Testis (tissue), 3 donors: ENCODE data around the gene ATP5PF. TPM values are rescaled to one million over a fixed set of nuclear protein-coding genes. Genes with fewer than 3 reads are reported as not detected.

Source experiments
- DNase-seq: peaks from one replicate; pipeline ENCODE4 v3.0.0-alpha.2; 2019
- H3K27ac ChIP-seq, 2 donors: fragments of 200-600 bp; sonication (generic); one replicate each; pipeline ENCODE4 v1.5.1; 2019
- H3K27me3 ChIP-seq: fragments of 200-600 bp; sonication (generic); one replicate; pipeline ENCODE4 v1.5.1; 2019
- H3K36me3 ChIP-seq: fragments of 200-600 bp; sonication (generic); one replicate; pipeline ENCODE4 v1.5.1; 2017; ENCODE audit warnings: low read depth; ENCODE audit errors: missing control alignments
- H3K4me1 ChIP-seq: fragments of 200-600 bp; sonication (generic); one replicate; pipeline ENCODE4 v1.5.1; 2019
- H3K4me3 ChIP-seq, 2 donors: fragments of 200-600 bp; sonication (generic); one replicate each; pipeline ENCODE4 v1.5.1; 2017 to 2019
- H3K9me3 ChIP-seq: fragments of 200-600 bp; sonication (generic); one replicate; pipeline ENCODE4 v1.5.1; 2017
- POLR2A ChIP-seq: fragments of 450-650 bp; IDR thresholded peaks from one replicate; pipeline ENCODE4 v1.6.1; 2017; ENCODE audit warnings: antibody characterized with exemption, mild to moderate bottlenecking, moderate library complexity
- WGBS, 2 donors: methylation state at CpG; one replicate each; pipeline ENCODE4 v1.1.5; 2018; 5-methylcytosine and 5-hydroxymethylcytosine counted together
- intact Hi-C: fragments of 100-400 bp; cut with DNase I; formaldehyde crosslinking; loops from one replicate; pipeline ENCODE4 v1.15.1; 2023; ENCODE audit warnings: low total_unique reads
- polyA plus RNA-seq: library from polyadenylated mRNA; stranded (reverse); fragments of 350-450 nt; fragmentation: Illumina TruSeq; extraction: RNeasy Lipid Tissue Mini Kit (QIAGEN cat#74804); gene quantifications from one replicate; pipeline ENCODE4 v1.2.3, GENCODE V29; 2014; ENCODE audit warnings: low read depth, low replicate concordance; ENCODE audit not compliant: insufficient read depth
- total RNA-seq, 2 donors: library from RNA; depleted of rRNA; stranded (reverse); fragments of >200 nt; gene quantifications; one replicate each; pipeline ENCODE4 v1.2.3, GENCODE V29; 2016
- TF ChIP-seq, protein P1 (sequence below), 3 experiments: fragments of 450-650 bp in 2 of 3; fragments of 200-600 bp in 1 of 3; sonication (generic) in 1 of 3; IDR thresholded peaks; one replicate each; pipeline ENCODE4 v1.5.1; 2016 to 2019; ENCODE audit warnings: antibody characterized with exemption in 3 of 3, mild to moderate bottlenecking in 2 of 3, moderate library complexity in 1 of 3

ATP5PF gene
- total and polyA plus RNA-seq, 3 donors from 2014 or later = 120 to 254 (median 125) TPM

GRCh38 chr21:25710550-25710949 is 24.2 kb downstream of the ATP5PF start:
- Histone ChIP-seq H3K4me3 (no peak overlapping the region), H3K27me3 (no peaks in the 10 kb centered on the region), H3K27ac (no peak overlapping the region), H3K4me1 (no peaks in the 10 kb centered on the region), H3K9me3 (no peaks in the 10 kb centered on the region), H3K36me3 (no peaks in the 10 kb centered on the region)
- no peak for DNase-seq
- WGBS, 2 donors = 90 to 92% methylated on average over 5 of the region's 5 CpGs
- TF ChIP-seq POLR2A = no peak
- TF ChIP-seq, protein P1, sequence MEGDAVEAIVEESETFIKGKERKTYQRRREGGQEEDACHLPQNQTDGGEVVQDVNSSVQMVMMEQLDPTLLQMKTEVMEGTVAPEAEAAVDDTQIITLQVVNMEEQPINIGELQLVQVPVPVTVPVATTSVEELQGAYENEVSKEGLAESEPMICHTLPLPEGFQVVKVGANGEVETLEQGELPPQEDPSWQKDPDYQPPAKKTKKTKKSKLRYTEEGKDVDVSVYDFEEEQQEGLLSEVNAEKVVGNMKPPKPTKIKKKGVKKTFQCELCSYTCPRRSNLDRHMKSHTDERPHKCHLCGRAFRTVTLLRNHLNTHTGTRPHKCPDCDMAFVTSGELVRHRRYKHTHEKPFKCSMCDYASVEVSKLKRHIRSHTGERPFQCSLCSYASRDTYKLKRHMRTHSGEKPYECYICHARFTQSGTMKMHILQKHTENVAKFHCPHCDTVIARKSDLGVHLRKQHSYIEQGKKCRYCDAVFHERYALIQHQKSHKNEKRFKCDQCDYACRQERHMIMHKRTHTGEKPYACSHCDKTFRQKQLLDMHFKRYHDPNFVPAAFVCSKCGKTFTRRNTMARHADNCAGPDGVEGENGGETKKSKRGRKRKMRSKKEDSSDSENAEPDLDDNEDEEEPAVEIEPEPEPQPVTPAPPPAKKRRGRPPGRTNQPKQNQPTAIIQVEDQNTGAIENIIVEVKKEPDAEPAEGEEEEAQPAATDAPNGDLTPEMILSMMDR (IDR thresholded peaks at IDR 0.05) = no peak
- intact Hi-C loops = no loop called here

GRCh38 chr21:25709684-25710265 is 24.9 kb downstream of the ATP5PF start:
- H3K27ac ChIP-seq = no peak overlapping the region
- intact Hi-C loops = loop anchor here (10.0 kb wide), 1 partner anchor 105 kb away; the partner anchor contains the start of gene MRPL39
- 79% methylated on average over 5 of the region's 5 CpGs for WGBS, 2 donors
- TF ChIP-seq, protein P1 (IDR thresholded peaks at IDR 0.05) = no peak
- no peak for TF ChIP-seq POLR2A
- no peaks in the 10 kb centered on the region for H3K4me1 ChIP-seq
- H3K36me3 ChIP-seq = no peaks in the 10 kb centered on the region
- no peak for DNase-seq
- H3K9me3 ChIP-seq = no peaks in the 10 kb centered on the region
- no peak overlapping the region for H3K4me3 ChIP-seq
- H3K27me3 ChIP-seq = no peaks in the 10 kb centered on the region

- H3K27ac ChIP-seq = no peak overlapping the region
- H3K27me3 ChIP-seq = no peaks in the 10 kb centered on the region
- TF ChIP-seq POLR2A = no peak
- TF ChIP-seq, protein P1 (IDR thresholded peaks at IDR 0.05) = peak; percentile 69 to 92 (median 85)
- H3K4me3 ChIP-seq = no peak overlapping the region
- H3K36me3 ChIP-seq = no peaks in the 10 kb centered on the region
- H3K9me3 ChIP-seq = no peaks in the 10 kb centered on the region
- peak; percentile 64 for DNase-seq
- 63 to 67% methylated on average over 7 of the region's 7 CpGs for WGBS, 2 donors
- intact Hi-C loops = loop anchor here (10.0 kb wide), 1 partner anchor 104 kb away; the partner anchor contains the start of gene MRPL39
- no peaks in the 10 kb centered on the region for H3K4me1 ChIP-seq
These were observed 26.1 kb downstream of the ATP5PF start for GRCh38 chr21:25708467-25709065.

GRCh38 chr21:25701529-25701928 is 33.2 kb downstream of the ATP5PF start:
- no peak for DNase-seq
- Histone ChIP-seq H3K4me3 (no peak overlapping the region), H3K4me1 (no peaks in the 10 kb centered on the region), H3K27me3 (no peaks in the 10 kb centered on the region), H3K9me3 (no peaks in the 10 kb centered on the region), H3K27ac (no peak overlapping the region), H3K36me3 (no peaks in the 10 kb centered on the region)
- 71 to 72% methylated on average over 4 of the region's 4 CpGs for WGBS, 2 donors
- TF ChIP-seq, protein P1 (IDR thresholded peaks at IDR 0.05) = no peak
- TF ChIP-seq POLR2A = no peak
- intact Hi-C loops = loop anchor here (10.0 kb wide), 1 partner anchor 97 kb away; the partner anchor contains the start of gene MRPL39
